ENCODE data around the gene KIF1A.
A peak's percentile ranks its signal among the peaks of the same experiment; 100 is the strongest.

The KIF1A gene

GRCh38 chr2:240820607-240821428 lies 799 bp upstream of the KIF1A start:
- Histone ChIP-seq H3K4me3 (peak overlapping the region in 2 of 7 experiments; percentile 15 to 16), H3K27ac (no peak overlapping the region)

GRCh38 chr2:240819126-240819857 lies 727 bp downstream of the KIF1A start:
- Histone ChIP-seq H3K27ac (no peak overlapping the region), H3K4me3 (peak overlapping the region in 1 of 7 experiments; percentile 15)

- Histone ChIP-seq H3K4me3 (no peak overlapping the region), H3K27ac (no peak overlapping the region)
Observed at GRCh38 chr2:240818293-240819125, 1.5 kb downstream of the KIF1A start.

DNA sequence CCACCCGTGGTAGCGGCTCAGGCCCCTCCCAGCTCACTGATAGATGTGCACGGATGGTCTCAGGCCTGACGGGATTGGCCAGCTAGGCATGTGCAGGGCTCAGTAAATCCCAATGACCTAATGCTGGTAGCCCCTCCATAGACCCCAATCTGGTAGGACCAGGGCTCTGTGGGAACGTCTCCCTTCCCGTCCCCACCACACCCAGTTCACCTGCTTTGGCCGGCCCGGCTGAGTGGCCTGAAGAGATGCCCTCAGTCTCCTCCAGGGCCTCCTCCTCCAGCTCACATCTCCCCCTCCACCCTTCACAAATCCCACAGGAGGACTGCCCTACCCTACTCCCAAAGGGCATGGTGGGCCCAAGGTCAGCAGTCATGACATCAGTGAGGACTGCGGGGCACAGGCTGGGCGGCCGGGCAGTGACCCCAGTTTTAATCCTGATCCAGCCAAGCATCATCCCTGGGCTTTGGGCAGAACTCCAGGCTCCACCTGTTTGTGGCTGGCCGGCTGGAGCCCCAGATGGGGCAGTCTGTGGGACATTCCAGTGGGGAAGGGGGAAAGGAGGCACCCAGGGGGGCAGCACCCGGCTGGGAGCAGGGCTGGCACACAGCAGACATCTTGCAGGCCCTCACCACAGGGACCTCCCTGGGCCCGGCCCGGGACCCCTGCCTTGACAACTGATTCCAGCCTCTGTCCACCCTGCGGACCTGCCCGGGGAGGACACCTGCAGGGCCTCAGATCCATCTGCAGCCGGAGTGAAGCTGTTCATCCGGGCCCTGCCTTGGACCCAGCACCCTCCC lies 2.3 kb downstream of the KIF1A start:
- Histone ChIP-seq H3K27ac (no peak overlapping the region), H3K4me3 (no peak overlapping the region)

DNA sequence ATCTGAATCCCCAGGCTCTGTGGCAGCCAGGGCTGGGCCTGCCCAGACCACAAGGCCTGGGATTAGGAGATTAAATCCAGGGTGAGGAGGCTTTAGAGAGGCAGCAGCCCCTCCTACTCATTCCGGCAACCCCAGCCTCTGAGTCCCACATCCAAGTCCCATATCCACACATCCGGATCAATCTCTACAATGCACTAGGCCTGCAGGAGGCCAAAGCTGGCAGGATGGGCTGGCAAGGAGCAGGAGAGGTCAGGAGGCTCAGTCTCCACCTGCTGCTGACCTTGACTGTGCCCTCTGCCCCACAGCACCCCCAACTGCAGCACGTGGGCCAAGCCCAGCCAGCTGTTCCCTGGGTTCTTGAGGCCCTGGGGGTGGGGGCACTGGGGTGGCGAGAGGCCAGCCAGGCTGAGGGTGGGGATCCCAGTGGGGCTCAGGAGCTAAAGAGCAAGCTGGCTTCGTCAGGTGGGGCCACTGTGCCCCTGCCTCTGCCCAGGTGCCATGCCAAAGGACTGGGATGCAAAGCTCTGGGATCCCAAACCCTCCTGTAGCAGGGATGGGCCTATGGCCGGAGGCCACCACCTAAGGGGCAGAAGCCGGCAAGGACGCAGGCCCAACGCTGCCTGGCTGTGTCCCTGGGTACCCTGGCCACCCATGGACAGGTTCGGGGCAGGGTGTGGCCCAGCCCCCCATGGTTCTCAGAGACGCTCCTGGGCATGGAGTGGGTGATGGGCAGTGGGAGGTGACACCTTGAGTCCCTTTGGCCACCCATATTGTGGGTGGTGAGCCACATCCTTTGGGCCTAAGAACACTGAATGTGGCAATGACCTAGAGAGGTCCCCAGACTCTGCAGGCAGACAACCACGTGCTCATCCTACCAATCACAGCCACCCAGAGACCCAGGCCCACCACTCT lies 3.2 kb downstream of the KIF1A start:
- Histone ChIP-seq H3K27ac (no peak overlapping the region), H3K4me3 (no peak overlapping the region)

- Histone ChIP-seq H3K4me3 (no peak overlapping the region), H3K27ac (no peak overlapping the region)
Observed at GRCh38 chr2:240815761-240816583, 4.0 kb downstream of the KIF1A start.

DNA sequence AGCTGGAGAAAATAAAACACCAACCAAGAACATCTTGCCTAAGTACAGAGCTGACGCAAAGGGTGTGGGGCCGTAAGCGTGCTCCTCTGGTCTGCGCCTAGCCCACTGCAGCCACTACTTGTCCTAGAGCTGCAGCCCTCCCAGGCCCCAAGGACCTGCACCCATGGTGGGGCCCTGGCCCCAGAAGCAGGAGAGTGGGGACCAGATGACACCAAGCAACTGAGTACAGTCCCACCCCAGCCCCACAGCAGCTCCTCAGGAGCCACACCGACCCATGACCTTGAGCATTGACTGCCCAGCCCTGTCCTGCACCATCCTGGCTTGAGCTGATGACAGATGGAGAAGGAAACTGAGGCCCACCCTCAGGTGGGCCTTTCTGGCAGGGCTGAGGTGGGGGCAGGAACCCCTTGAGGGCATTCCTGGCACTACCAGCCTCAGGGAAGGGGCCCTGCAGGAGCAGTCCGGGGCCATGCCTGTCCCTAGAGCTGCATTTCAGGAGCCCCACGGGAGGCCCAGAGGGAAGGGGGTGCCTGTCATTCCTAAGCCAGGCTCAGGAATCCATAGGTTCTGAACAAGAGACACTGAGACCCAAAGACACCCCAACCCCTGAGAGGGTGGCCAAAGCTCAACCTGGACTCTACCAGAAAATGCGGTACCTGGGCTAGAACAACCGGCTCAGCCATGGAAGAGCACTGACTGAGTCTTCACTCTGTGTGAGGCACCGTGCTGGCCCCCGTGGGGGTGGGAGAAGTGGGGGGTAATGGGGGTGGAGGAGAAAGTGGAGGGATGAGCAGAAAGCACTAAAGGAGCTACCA lies 4.9 kb downstream of the KIF1A start:
- no peak overlapping the region for H3K27ac ChIP-seq
- H3K4me3 ChIP-seq: no peak overlapping the region

DNA sequence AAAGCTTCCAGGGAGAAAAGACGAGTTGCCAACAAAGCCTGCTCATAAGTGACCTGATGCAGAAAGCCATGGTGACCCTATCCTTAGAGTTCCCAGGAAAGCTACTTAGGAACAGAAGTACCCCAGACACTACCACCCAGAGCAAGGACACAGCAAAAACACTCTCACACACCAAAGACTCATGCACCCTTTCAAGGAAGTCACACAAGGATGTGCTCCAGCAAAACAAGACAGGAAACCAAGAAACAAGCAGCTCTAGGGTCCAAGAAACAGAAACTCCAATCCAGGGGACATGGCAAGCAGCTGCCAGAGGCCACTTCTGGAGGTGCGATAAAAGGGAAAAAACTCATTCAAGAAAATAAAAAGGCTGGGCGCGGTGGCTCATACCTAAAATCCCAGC lies 5.7 kb downstream of the KIF1A start:
- no peak overlapping the region for H3K27ac ChIP-seq

GRCh38 chr2:240813231-240813921 lies 6.6 kb downstream of the KIF1A start:
- Histone ChIP-seq H3K27ac (no peak overlapping the region), H3K4me3 (no peak overlapping the region)

More for the DNA sequence above, 5.7 kb downstream of the KIF1A start:
- no peak overlapping the region for H3K4me3 ChIP-seq

DNA sequence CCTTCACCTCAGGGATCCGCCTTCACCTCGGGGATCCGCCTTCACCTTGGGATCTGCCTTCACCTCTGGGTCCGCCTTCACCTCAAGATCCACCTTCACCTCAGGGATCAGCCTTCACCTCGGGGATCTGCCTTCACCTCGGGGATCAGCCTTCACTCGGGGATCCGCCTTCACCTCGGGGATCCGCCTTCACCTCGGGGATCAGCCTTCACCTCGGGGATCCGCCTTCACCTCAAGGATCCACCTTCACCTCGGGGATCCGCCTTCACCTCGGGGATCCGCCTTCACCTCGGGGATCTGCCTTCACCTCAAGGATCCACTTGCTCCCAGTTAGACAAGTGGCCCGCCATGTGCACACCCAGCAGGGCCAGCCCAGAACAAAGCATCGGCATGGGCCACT lies 7.3 kb downstream of the KIF1A start:
- Histone ChIP-seq H3K4me3 (no peak overlapping the region), H3K27ac (no peak overlapping the region)

- Histone ChIP-seq H3K27ac (no peak overlapping the region), H3K4me3 (no peak overlapping the region)
Observed at GRCh38 chr2:240812301-240812680, 7.7 kb downstream of the KIF1A start.

DNA sequence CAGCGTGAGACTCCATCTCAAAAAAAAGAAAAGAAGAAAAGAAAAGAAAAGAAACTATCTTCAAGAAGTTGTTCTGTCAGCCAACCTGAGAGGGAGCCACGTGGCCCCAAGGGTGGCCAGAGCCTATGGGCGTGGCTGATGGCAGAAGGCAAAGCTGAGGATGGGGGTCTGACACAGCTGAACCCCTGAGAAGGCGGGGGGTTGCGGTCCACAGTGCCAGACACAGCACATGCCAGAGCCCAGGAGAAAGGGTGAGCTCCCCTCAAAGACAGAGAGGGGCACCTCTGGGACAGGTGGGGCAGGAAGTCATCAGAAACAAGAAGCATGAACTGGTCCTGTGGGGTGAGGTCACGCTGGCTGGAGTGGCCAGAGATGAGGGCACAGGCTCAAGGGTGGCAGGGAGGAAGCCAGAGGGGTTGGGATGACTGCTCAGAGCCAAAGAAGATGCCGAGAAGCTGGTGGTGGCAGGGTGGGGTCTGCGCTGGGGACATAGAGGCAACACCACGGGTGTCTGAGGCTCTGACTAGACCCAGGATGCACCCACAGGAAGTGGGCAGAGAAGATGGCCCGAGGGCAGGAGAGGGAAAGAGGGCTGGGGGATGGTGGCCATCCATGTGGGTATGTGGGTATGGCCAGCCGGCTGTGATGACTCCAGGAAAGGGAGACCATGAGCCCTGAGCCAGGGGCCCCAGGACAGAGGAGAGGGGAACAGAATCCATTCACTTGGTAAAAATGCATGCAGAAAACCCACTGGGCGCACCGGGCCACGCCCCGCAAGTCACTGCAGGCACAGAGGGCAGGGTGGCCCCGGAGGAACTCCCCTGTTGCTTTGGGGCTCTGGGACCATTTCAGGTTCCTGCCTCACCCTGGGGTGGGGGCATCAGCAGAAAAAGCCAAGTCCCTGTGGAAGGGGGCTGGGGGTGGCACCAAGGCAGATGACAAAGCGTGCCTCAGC lies 8.4 kb downstream of the KIF1A start:
- H3K4me3 ChIP-seq: no peak overlapping the region
- H3K27ac ChIP-seq: no peak overlapping the region

- Histone ChIP-seq H3K27ac (no peak overlapping the region), H3K4me3 (no peak overlapping the region)
Observed at GRCh38 chr2:240810621-240811020, 9.4 kb downstream of the KIF1A start.

- H3K27ac ChIP-seq: no peak overlapping the region
- H3K4me3 ChIP-seq: no peak overlapping the region
Observed at GRCh38 chr2:240810199-240810598, 9.8 kb downstream of the KIF1A start.

GRCh38 chr2:240809276-240809675 lies 10.7 kb downstream of the KIF1A start:
- no peak overlapping the region for H3K27ac ChIP-seq
- no peak overlapping the region for H3K4me3 ChIP-seq
